K562 (cell line): Measurements from ENCODE around the gene EIF5. TPM values are rescaled to one million over a fixed set of nuclear protein-coding genes. Genes with fewer than 3 reads are reported as not detected.

ENCODE experiments used
- ATAC-seq: fragments of 200-7000 bp; cut with Tn5 transposase; 3 replicates; pipeline ENCODE4 v1.9.1; 2020; ENCODE audit warnings: moderate library complexity
- BruUV-seq: library from RNA; stranded (reverse); fragments of 400-500 nt; replicated peaks from 2 replicates; lab custom pipeline; 2021; lab: Mats Ljungman, UMichigan
- CTCF ChIA-PET: fragments of 300-600 bp; formaldehyde crosslinking; extraction: SDS; loops from one replicate; lab custom pipeline; 2021; ENCODE audit warnings: low intra/inter-chr PET ratio; lab: Yijun Ruan, JAX
- POLR2A ChIA-PET: fragments of 300-600, 350-650 bp; sonication (Branson Sonifier 250); formaldehyde crosslinking; extraction: SDS; loops from one replicate; lab custom pipeline; 2021; ENCODE audit warnings: antibody characterized with exemption, inconsistent platforms; lab: Yijun Ruan, JAX
- DNase-seq, 4 experiments: peaks; one replicate each; pipeline versions ENCODE4 v3.0.0 to v3.0.0-alpha.2; 2011 to 2018; ENCODE audit warnings: low spot score in 3 of 4, mixed read lengths in 3 of 4; ENCODE audit errors: extremely low read depth in 1 of 4
- FAIRE-seq: peaks from 2 replicates; lab custom pipeline; 2011; peaks lifted over from hg19 to GRCh38; lab: Jason Lieb, UNC
- H2AFZ ChIP-seq: 2 replicates; pipeline ENCODE4 v1.6.0; 2011; ENCODE audit warnings: low read depth, low read length, control low read depth, inconsistent platforms
- H3K27ac ChIP-seq: fragments of 200-600 bp; 3 replicates; pipeline ENCODE4 v1.8.0; 2011; ENCODE audit warnings: low read depth, mild to moderate bottlenecking, control low read depth, inconsistent platforms, low read length, moderate library complexity, mixed read lengths; ENCODE audit errors: extremely low read depth
- H3K27me3 ChIP-seq, 2 experiments: fragments of 300-600 bp in 1 of 2; 2 replicates in 1 of 2; 3 replicates in 1 of 2; pipeline versions ENCODE4 v1.6.0 to v1.8.0; 2011; ENCODE audit warnings: inconsistent platforms in 2 of 2, low read length in 2 of 2, mild to moderate bottlenecking in 1 of 2, mixed read lengths in 1 of 2, moderate library complexity in 1 of 2; ENCODE audit not compliant: control insufficient read depth in 2 of 2, insufficient read depth in 2 of 2
- H3K36me3 ChIP-seq: fragments of 300-600 bp; 3 replicates; pipeline ENCODE4 v1.8.0; 2011; ENCODE audit warnings: mild to moderate bottlenecking, low read length, inconsistent platforms; ENCODE audit not compliant: control insufficient read depth, insufficient read depth
- H3K4me1 ChIP-seq, 2 experiments: fragments of 200-600 bp in 1 of 2; replicated peaks in 1 of 2; 2 replicates in 1 of 2; 3 replicates in 1 of 2; pipeline versions ENCODE4 v1.5.1 to v1.8.0; 2011; ENCODE audit warnings: inconsistent platforms in 2 of 2, low read length in 2 of 2, mild to moderate bottlenecking in 1 of 2, mixed read lengths in 1 of 2, moderate library complexity in 1 of 2; ENCODE audit not compliant: control insufficient read depth in 2 of 2, insufficient read depth in 2 of 2
- H3K4me2 ChIP-seq: 2 replicates; pipeline ENCODE4 v1.6.1; 2011; ENCODE audit warnings: low read length, control low read depth, inconsistent platforms, mixed read lengths; ENCODE audit not compliant: insufficient read depth
- H3K4me3 ChIP-seq: fragments of 200-600 bp; sonication (generic), shearing (Covaris generic); 2 replicates; pipeline ENCODE4 v1.5.1; 2016; ENCODE audit warnings: control low read depth, inconsistent platforms
- H3K79me2 ChIP-seq: fragments of 200-600 bp; 3 replicates; pipeline ENCODE4 v1.8.0; 2011; ENCODE audit warnings: low read length, inconsistent platforms; ENCODE audit not compliant: control insufficient read depth, insufficient read depth
- H3K9ac ChIP-seq, 2 experiments: 2 replicates each; pipeline versions ENCODE4 v1.6.0 to v1.6.1; 2011; ENCODE audit warnings: low read depth in 2 of 2, low read length in 2 of 2, control low read depth in 1 of 2, inconsistent platforms in 1 of 2, mild to moderate bottlenecking in 1 of 2, mixed read lengths in 1 of 2; ENCODE audit not compliant: insufficient read depth in 1 of 2
- H3K9me1 ChIP-seq: one replicate; pipeline ENCODE4 v1.6.0; 2011; ENCODE audit warnings: inconsistent platforms, mild to moderate bottlenecking, low read length, moderate library complexity; ENCODE audit not compliant: control insufficient read depth, insufficient read depth
- H3K9me3 ChIP-seq: replicated peaks from 2 replicates; pipeline ENCODE4 v1.5.1; 2011; ENCODE audit warnings: low read depth, low read length, inconsistent platforms; ENCODE audit not compliant: control insufficient read depth, insufficient read depth
- H4K20me1 ChIP-seq: replicated peaks from 2 replicates; pipeline ENCODE4 v1.6.1; 2011; ENCODE audit warnings: low read length, inconsistent platforms, mixed read lengths; ENCODE audit not compliant: control insufficient read depth, insufficient read depth
- ARID1B ChIP-seq: fragments of 450-650 bp; IDR thresholded peaks from 2 replicates; pipeline ENCODE4 v1.6.1; 2016; ENCODE audit warnings: antibody characterized with exemption, mild to moderate bottlenecking, inconsistent platforms
- BACH1 ChIP-seq: fragments of 200-800 bp; sonication (Bioruptor generic); IDR thresholded peaks from 2 replicates; pipeline ENCODE4 v1.6.1; 2016; ENCODE audit warnings: missing genetic modification characterization, missing compliant biosample characterization
- CC2D1A ChIP-seq: fragments of 450-650 bp; IDR thresholded peaks from 2 replicates; pipeline ENCODE4 v1.6.1; 2017; ENCODE audit warnings: mild to moderate bottlenecking
- E2F1 ChIP-seq: sonication (generic); formaldehyde crosslinking; IDR thresholded peaks from 2 replicates; pipeline ENCODE4 v1.8.1; 2023; ENCODE audit warnings: mild to moderate bottlenecking, missing genetic modification reagents, moderate library complexity
- MBD1 ChIP-seq: fragments of 250-450 bp; sonication (Bioruptor Pico); IDR thresholded peaks from 2 replicates; pipeline ENCODE4 v1.8.0; 2022; ENCODE audit warnings: inconsistent platforms
- MXI1 ChIP-seq: IDR thresholded peaks from 2 replicates; pipeline ENCODE4 v1.6.1; 2011; ENCODE audit warnings: low read depth, mild to moderate bottlenecking, improper control_type of control experiment, low read length
- POLR2A ChIP-seq: fragments of 450-650 bp; conservative IDR thresholded peaks from 2 replicates; pipeline ENCODE4 v1.6.1; 2016
- POLR2AphosphoS2 ChIP-seq: IDR thresholded peaks from 2 replicates; pipeline ENCODE4 v1.6.1; 2012; ENCODE audit warnings: low read length, improper control_type of control experiment
- POLR2G ChIP-seq: fragments of 200-400 bp; formaldehyde crosslinking; IDR thresholded peaks from 2 replicates; pipeline ENCODE4 v1.6.1; 2017; ENCODE audit warnings: low read depth, mild to moderate bottlenecking, antibody characterized with exemption, low read length, moderate library complexity
- PREB ChIP-seq: sonication (generic); formaldehyde crosslinking; IDR thresholded peaks from 2 replicates; pipeline ENCODE4 v1.8.1; 2023; ENCODE audit warnings: mild to moderate bottlenecking, missing genetic modification reagents
- SUPT5H ChIP-seq: fragments of 450-650 bp; IDR thresholded peaks from 2 replicates; pipeline ENCODE4 v1.6.1; 2016
- THRAP3 ChIP-seq: fragments of 450-650 bp; IDR thresholded peaks from 2 replicates; pipeline ENCODE4 v1.6.1; 2016; ENCODE audit warnings: mild to moderate bottlenecking, inconsistent platforms, borderline replicate concordance
- USF2 ChIP-seq: sonication (generic); formaldehyde crosslinking; IDR thresholded peaks from 2 replicates; pipeline ENCODE4 v1.5.0; 2020; ENCODE audit warnings: missing genetic modification reagents
- ZNF277 ChIP-seq: fragments of 250-450 bp; sonication (Bioruptor Pico); IDR thresholded peaks from 2 replicates; pipeline ENCODE4 v1.8.0; 2022; ENCODE audit warnings: inconsistent platforms, mild to moderate bottlenecking, moderate library complexity, borderline replicate concordance
- ZNF76 ChIP-seq: fragments of 250-450 bp; sonication (Bioruptor Pico); IDR thresholded peaks from 2 replicates; pipeline ENCODE4 v1.4.0; 2020; ENCODE audit warnings: mild to moderate bottlenecking, moderate library complexity, borderline replicate concordance
- WGBS: fragments of 100-300 bp; shearing (Covaris generic); methylation state at CpG from one replicate; pipeline ENCODE4 v1.1.6; 2016; ENCODE audit warnings: low coverage, mixed read lengths; ENCODE audit not compliant: insufficient coverage; ENCODE audit errors: missing lambda C conversion rate; 5-methylcytosine and 5-hydroxymethylcytosine counted together
- in situ Hi-C: fragments of 300-500 bp; cut with MboI; formaldehyde crosslinking; loops from 4 replicates; pipeline ENCODE4 v1.15.0; 2018; ENCODE audit warnings: inconsistent platforms, mixed read lengths
- intact Hi-C: fragments of 100-400 bp; cut with micrococcal nuclease; formaldehyde crosslinking; loops from 2 replicates; pipeline ENCODE4 v1.14.2; 2022
- polyA plus RNA-seq, 8 experiments: library from polyadenylated mRNA; depleted of rRNA in 4 of 8; stranded (reverse) in 5 of 8; unstranded in 3 of 8; fragments of >200 nt; fragmentation: Nextera tagmentation in 2 of 8; fragmentation: Illumina TruSeq in 1 of 8; extraction: Ambion mirVana in 2 of 8; extraction: Trizol in 1 of 8; gene quantifications; 2 replicates each; pipeline versions ENCODE4 v1.2.1 to v1.2.3, GENCODE V29; 2011 to 2014; ENCODE audit warnings: inconsistent platforms in 1 of 8, missing spikeins in 1 of 8
- total RNA-seq, 7 experiments: library from RNA; depleted of rRNA in 6 of 7; stranded (reverse); fragments of >200 nt in 6 of 7; fragmentation: Illumina TruSeq in 2 of 7; extraction: Trizol in 2 of 7; gene quantifications; 2 replicates each; pipeline versions ENCODE4 v1.2.1 to v1.2.3, GENCODE V29; 2011 to 2021; ENCODE audit warnings: low replicate concordance in 1 of 7

The EIF5 gene
- total and polyA plus RNA-seq, 9 of the 15 experiments (the other 6 are each of a cell fraction or from before 2014, with no cell fraction given), result 92.7 to 442 (median 190) TPM

- FAIRE-seq (no peak), ATAC-seq (peak; percentile 39), DNase-seq (no peak)
- Histone ChIP-seq H3K9me1 (no peaks in the 10 kb centered on the region), H3K4me1 (peaks cover 0 to 5% of the 10 kb centered on the region in 2 experiments; a peak in 3 of 5 replicates), H3K4me3 (no peak overlapping the region), H4K20me1 (no peaks in the 10 kb centered on the region; the same call in 1 of the 2 replicates), H3K27me3 (no peaks in the 10 kb centered on the region), H3K4me2 (no peak overlapping the region), H3K27ac (peak overlapping the region; percentile 33; the same call in 1 of the 3 replicates), H2AFZ (no peak overlapping the region), H3K36me3 (peaks cover 59% of the 10 kb centered on the region), H3K9ac (no peak overlapping the region), H3K79me2 (0 out of 3 replicates have a peak, but pooled peaks cover 5% of the 10 kb centered on the region), H3K9me3 (no peaks in the 10 kb centered on the region)
- WGBS, result 59% methylated on average over 5 of the region's 5 CpGs
- in situ Hi-C loops (no loop called here), intact Hi-C loops (no loop called here)
- BruUV-seq, result no TSS peak
- CTCF ChIA-PET, result no interaction called here
- POLR2A ChIA-PET, result interaction anchor here (0.7 to 9.2 kb wide), 21 partner anchors 9 to 384 kb away, joined by 3 to 98 read pairs (median 4); partner anchors contain the start of gene EIF5
- no peak for TF ChIP-seq ZNF76 (CRISPR knock-in tag)
- 0 out of 2 replicates have a peak, but pooled peaks have one; percentile 33 for TF ChIP-seq POLR2G
- TF ChIP-seq ZNF277, result no peak
- TF ChIP-seq ARID1B, result no peak
- peak; percentile 45 for TF ChIP-seq POLR2A
- peak; percentile 27; the same call in 1 of the 2 replicates for TF ChIP-seq SUPT5H
- peak; percentile 24; the same call in 1 of the 2 replicates for TF ChIP-seq POLR2AphosphoS2
- TF ChIP-seq PREB (CRISPR knock-in tag), result no peak
- no peak for TF ChIP-seq CC2D1A
- no peak for TF ChIP-seq BACH1 (tag)
- 0 out of 2 replicates have a peak, but pooled peaks have one; percentile 29 for TF ChIP-seq THRAP3
- no peak for TF ChIP-seq MXI1
- TF ChIP-seq E2F1, result no peak
- no peak for TF ChIP-seq MBD1
- no peak for TF ChIP-seq USF2 (CRISPR knock-in tag)
These were observed 10.1 kb downstream of the EIF5 start for GRCh38 chr14:103343905-103344797.
